ENCODE data around the gene ANKRD33B.

Gene ANKRD33B

GRCh38 chr5:10642367-10642766 is 78.5 kb downstream of the ANKRD33B start:
- no peaks in the 10 kb centered on the region for H3K27me3 ChIP-seq (ENCODE audit: control insufficient read depth, insufficient read depth, low read length)
- no peak overlapping the region for H3K4me3 ChIP-seq (ENCODE audit: low read depth, low read length)
- H3K4me1 ChIP-seq (ENCODE audit: control insufficient read depth, insufficient read depth, low read length) = peaks cover 13% of the 10 kb centered on the region
- H3K27ac ChIP-seq (ENCODE audit: low read depth, low read length) = no peak overlapping the region
- no peaks in the 10 kb centered on the region for H3K36me3 ChIP-seq (ENCODE audit: control insufficient read depth, insufficient read depth, low read length)
- no peak overlapping the region for H3K9ac ChIP-seq (ENCODE audit: low read length)
- no peaks in the 10 kb centered on the region for H3K9me3 ChIP-seq (ENCODE audit: control insufficient read depth, insufficient read depth, low read depth, low read length)

- Histone ChIP-seq H3K27ac (ENCODE audit: low read depth, low read length) (no peak overlapping the region), H3K36me3 (ENCODE audit: control insufficient read depth, insufficient read depth, low read length) (no peaks in the 10 kb centered on the region), H3K9me3 (ENCODE audit: control insufficient read depth, insufficient read depth, low read depth, low read length) (no peaks in the 10 kb centered on the region), H3K9ac (ENCODE audit: low read length) (no peak overlapping the region), H3K4me1 (ENCODE audit: control insufficient read depth, insufficient read depth, low read length) (peaks cover 5% of the 10 kb centered on the region; the same call in 1 of the 2 replicates), H3K4me3 (ENCODE audit: low read depth, low read length) (no peak overlapping the region), H3K27me3 (ENCODE audit: control insufficient read depth, insufficient read depth, low read length) (no peaks in the 10 kb centered on the region; the same call in 1 of the 2 replicates)
These were observed 80.3 kb downstream of the ANKRD33B start for GRCh38 chr5:10644192-10644591.

DNA sequence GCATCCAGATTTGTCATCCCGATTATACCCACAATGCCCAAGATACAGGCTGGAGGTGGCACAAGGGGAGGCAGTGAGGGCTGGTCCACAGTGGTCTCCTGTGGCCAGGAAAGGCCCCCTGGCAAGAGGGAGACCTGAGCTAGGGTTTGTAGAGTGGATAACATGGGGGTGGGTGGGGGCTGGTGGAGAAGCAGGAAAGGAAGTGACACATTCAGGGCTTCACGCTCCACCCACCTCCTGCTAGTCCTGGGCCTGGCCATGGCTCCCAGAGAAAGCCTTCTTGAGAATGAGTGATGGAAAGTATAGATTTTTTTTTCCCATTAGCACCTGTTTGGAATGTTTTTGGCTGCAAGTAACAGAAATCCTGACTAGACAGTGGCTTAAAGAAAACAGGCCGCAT is 81.3 kb downstream of the ANKRD33B start:
- Histone ChIP-seq H3K9me3 (ENCODE audit: control insufficient read depth, insufficient read depth, low read depth, low read length) (no peaks in the 10 kb centered on the region), H3K27me3 (ENCODE audit: control insufficient read depth, insufficient read depth, low read length) (no peaks in the 10 kb centered on the region; the same call in 1 of the 2 replicates), H3K27ac (ENCODE audit: low read depth, low read length) (no peak overlapping the region), H3K4me3 (ENCODE audit: low read depth, low read length) (no peak overlapping the region), H3K36me3 (ENCODE audit: control insufficient read depth, insufficient read depth, low read length) (no peaks in the 10 kb centered on the region), H3K9ac (ENCODE audit: low read length) (no peak overlapping the region), H3K4me1 (ENCODE audit: control insufficient read depth, insufficient read depth, low read length) (peaks cover 5% of the 10 kb centered on the region; the same call in 1 of the 2 replicates)

DNA sequence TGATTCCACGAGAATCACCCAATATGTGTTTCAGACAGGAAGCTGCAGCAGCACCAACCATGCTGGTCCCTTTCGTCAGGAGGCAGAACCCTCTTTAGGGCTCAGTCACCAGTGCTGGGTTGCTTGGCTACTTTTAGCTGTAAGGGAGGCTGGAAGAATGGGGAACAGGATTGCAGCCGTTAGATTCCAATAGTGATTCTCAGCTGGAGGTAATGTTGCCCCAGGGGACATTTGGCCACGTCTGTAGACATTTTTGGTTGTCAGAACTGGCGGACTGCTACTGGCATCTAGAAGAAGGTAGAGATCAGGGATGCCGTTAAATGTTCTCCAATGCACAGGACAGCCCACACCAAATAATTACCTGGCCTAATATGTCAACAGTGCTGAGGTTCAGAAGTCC is 81.8 kb downstream of the ANKRD33B start:
- Histone ChIP-seq H3K4me1 (ENCODE audit: control insufficient read depth, insufficient read depth, low read length) (peaks cover 5% of the 10 kb centered on the region; the same call in 1 of the 2 replicates), H3K36me3 (ENCODE audit: control insufficient read depth, insufficient read depth, low read length) (no peaks in the 10 kb centered on the region), H3K9me3 (ENCODE audit: control insufficient read depth, insufficient read depth, low read depth, low read length) (no peaks in the 10 kb centered on the region), H3K27me3 (ENCODE audit: control insufficient read depth, insufficient read depth, low read length) (no peaks in the 10 kb centered on the region; the same call in 1 of the 2 replicates), H3K27ac (ENCODE audit: low read depth, low read length) (no peak overlapping the region), H3K4me3 (ENCODE audit: low read depth, low read length) (no peak overlapping the region), H3K9ac (ENCODE audit: low read length) (no peak overlapping the region)

DNA sequence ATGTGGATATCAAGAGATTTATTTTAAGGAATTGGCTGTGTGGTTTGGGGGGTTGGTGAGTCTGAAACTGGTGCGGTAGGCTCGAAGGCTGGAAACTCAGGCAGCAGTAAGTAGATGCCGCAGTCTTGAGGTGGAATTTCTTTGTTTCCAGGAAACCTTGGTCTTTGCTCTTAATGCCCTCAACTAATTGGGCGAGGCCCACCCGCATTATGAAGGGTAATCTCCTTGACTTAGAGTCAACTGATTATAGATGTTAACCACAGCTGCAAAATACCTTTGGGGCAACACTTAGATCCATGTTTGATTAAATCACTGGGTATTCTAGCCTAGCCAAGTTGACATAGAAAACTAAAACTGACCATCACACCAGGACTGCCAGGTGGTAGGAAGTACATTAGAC is 83.8 kb downstream of the ANKRD33B start:
- H3K27me3 ChIP-seq (ENCODE audit: control insufficient read depth, insufficient read depth, low read length) = no peaks in the 10 kb centered on the region; the same call in 1 of the 2 replicates
- no peak overlapping the region for H3K4me3 ChIP-seq (ENCODE audit: low read depth, low read length)
- peaks cover 7% of the 10 kb centered on the region for H3K36me3 ChIP-seq (ENCODE audit: control insufficient read depth, insufficient read depth, low read length)

DNA sequence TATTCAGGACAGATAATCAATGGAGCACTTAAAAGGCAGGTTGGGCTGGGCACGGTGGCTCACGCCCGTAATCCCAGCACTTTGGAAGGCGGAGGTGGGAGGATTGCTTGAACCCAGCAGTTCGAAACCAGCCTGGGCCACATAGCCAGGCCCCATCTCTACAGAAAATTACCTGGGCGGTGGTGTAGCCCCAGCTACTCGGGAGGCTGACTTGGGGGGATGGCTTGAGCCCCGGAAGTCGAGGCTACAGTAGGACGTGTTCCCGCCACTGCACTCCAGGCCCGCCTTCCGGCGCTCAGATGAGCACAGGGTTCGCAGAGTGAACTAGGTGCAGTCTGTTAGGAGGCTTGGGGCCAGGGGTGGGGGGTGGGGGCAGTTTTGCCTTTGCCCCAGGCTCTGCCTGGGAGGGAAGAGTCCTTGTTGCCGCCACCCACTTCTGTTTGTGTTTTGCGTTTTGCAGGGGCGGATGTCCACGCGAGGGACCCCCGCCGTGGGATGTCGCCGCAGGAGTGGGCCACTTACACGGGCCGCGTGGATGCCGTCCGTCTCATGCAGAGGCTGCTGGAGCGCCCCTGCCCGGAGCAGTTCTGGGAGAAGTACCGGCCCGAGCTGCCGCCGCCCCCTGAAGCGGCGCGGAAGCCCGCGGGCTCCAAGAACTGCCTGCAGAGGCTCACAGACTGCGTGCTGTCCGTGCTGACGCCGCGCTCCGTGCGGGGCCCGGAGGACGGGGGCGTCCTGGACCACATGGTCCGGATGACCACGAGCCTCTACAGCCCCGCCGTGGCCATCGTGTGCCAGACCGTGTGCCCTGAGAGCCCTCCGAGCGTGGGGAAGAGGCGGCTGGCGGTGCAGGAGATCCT is 85.2 kb downstream of the ANKRD33B start:
- Histone ChIP-seq H3K9ac (ENCODE audit: low read length) (no peak overlapping the region), H3K4me3 (ENCODE audit: low read depth, low read length) (peak overlapping the region; percentile 52), H3K27me3 (ENCODE audit: control insufficient read depth, insufficient read depth, low read length) (no peaks in the 10 kb centered on the region; the same call in 1 of the 2 replicates), H3K9me3 (ENCODE audit: control insufficient read depth, insufficient read depth, low read depth, low read length) (no peaks in the 10 kb centered on the region), H3K4me1 (ENCODE audit: control insufficient read depth, insufficient read depth, low read length) (peaks cover 5% of the 10 kb centered on the region; the same call in 1 of the 2 replicates), H3K27ac (ENCODE audit: low read depth, low read length) (no peak overlapping the region), H3K36me3 (ENCODE audit: control insufficient read depth, insufficient read depth, low read length) (peaks cover 7% of the 10 kb centered on the region)

More for the DNA sequence above, 83.8 kb downstream of the ANKRD33B start:
- H3K4me1 ChIP-seq (ENCODE audit: control insufficient read depth, insufficient read depth, low read length) = peaks cover 5% of the 10 kb centered on the region; the same call in 1 of the 2 replicates
- no peaks in the 10 kb centered on the region for H3K9me3 ChIP-seq (ENCODE audit: control insufficient read depth, insufficient read depth, low read depth, low read length)
- no peak overlapping the region for H3K27ac ChIP-seq (ENCODE audit: low read depth, low read length)
- H3K9ac ChIP-seq (ENCODE audit: low read length) = no peak overlapping the region

DNA sequence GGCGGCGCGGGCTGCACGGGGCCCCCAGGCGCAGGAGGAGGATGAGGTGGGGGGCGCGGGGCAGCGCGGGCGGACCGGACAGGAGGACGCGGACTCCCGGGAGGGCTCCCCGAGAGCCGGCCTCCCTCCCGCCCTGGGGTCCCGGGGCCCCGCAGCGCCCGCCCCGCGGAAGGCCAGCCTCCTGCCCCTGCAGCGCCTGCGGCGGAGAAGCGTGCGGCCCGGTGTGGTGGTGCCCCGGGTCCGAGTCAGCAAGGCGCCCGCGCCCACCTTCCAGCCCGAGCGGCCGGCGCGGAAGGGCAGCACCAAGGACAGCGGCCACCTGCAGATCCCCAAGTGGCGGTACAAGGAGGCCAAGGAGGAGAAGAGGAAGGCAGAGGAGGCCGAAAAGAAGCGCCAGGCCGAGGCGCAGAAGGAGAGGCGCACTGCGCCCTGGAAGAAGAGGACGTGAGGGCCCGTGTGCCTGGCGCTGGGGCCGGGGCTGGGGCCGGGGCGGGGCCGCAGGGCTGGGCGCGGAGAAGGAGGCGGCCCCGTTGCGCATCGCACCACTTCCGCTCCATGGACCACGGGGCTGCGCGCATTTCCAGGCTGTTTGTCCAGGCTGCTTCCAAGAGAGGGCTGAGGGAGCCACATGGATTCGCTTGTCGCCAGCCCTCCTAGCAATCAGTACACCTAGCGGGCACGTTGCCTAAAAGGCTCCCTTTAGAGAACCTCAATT is 86.0 kb downstream of the ANKRD33B start:
- H3K4me3 ChIP-seq (ENCODE audit: low read depth, low read length) = peak overlapping the region; percentile 52
- no peaks in the 10 kb centered on the region for H3K9me3 ChIP-seq (ENCODE audit: control insufficient read depth, insufficient read depth, low read depth, low read length)
- H3K27me3 ChIP-seq (ENCODE audit: control insufficient read depth, insufficient read depth, low read length) = no peaks in the 10 kb centered on the region; the same call in 1 of the 2 replicates
- no peak overlapping the region for H3K9ac ChIP-seq (ENCODE audit: low read length)
- H3K36me3 ChIP-seq (ENCODE audit: control insufficient read depth, insufficient read depth, low read length) = peaks cover 10% of the 10 kb centered on the region
- H3K27ac ChIP-seq (ENCODE audit: low read depth, low read length) = no peak overlapping the region
- peaks cover 4% of the 10 kb centered on the region; the same call in 1 of the 2 replicates for H3K4me1 ChIP-seq (ENCODE audit: control insufficient read depth, insufficient read depth, low read length)

- no peak overlapping the region for H3K27ac ChIP-seq (ENCODE audit: low read depth, low read length)
- no peaks in the 10 kb centered on the region; the same call in 1 of the 2 replicates for H3K27me3 ChIP-seq (ENCODE audit: control insufficient read depth, insufficient read depth, low read length)
- H3K4me3 ChIP-seq (ENCODE audit: low read depth, low read length) = no peak overlapping the region
- peaks cover 4% of the 10 kb centered on the region; the same call in 1 of the 2 replicates for H3K4me1 ChIP-seq (ENCODE audit: control insufficient read depth, insufficient read depth, low read length)
- no peak overlapping the region for H3K9ac ChIP-seq (ENCODE audit: low read length)
- no peaks in the 10 kb centered on the region for H3K9me3 ChIP-seq (ENCODE audit: control insufficient read depth, insufficient read depth, low read depth, low read length)
- H3K36me3 ChIP-seq (ENCODE audit: control insufficient read depth, insufficient read depth, low read length) = peaks cover 11% of the 10 kb centered on the region
These were observed 88.3 kb downstream of the ANKRD33B start for GRCh38 chr5:10652151-10652550.

DNA sequence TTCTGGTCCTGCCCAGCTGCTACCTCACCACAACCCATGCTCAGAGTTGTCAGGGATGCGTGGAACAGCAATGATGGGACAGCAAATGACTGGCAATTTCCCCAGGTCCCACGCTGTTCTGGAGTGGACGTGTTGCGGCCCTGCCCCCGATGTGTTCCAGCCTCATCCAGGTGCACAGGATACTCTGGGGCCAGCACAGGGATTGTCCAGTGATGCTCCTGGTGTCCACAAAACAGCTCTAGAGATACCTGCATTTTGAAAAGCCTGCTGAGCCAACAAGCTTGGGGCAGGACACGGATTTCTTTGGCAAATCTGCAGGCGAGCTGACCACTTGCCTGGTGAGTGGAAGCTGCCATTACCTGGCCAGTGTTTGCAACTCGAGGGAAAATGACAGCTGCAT is 88.7 kb downstream of the ANKRD33B start:
- H3K36me3 ChIP-seq (ENCODE audit: control insufficient read depth, insufficient read depth, low read length) = peaks cover 11% of the 10 kb centered on the region
- H3K4me1 ChIP-seq (ENCODE audit: control insufficient read depth, insufficient read depth, low read length) = peaks cover 4% of the 10 kb centered on the region; the same call in 1 of the 2 replicates
- H3K27me3 ChIP-seq (ENCODE audit: control insufficient read depth, insufficient read depth, low read length) = no peaks in the 10 kb centered on the region; the same call in 1 of the 2 replicates
- no peak overlapping the region for H3K9ac ChIP-seq (ENCODE audit: low read length)
- H3K4me3 ChIP-seq (ENCODE audit: low read depth, low read length) = no peak overlapping the region
- no peak overlapping the region for H3K27ac ChIP-seq (ENCODE audit: low read depth, low read length)
- no peaks in the 10 kb centered on the region for H3K9me3 ChIP-seq (ENCODE audit: control insufficient read depth, insufficient read depth, low read depth, low read length)

DNA sequence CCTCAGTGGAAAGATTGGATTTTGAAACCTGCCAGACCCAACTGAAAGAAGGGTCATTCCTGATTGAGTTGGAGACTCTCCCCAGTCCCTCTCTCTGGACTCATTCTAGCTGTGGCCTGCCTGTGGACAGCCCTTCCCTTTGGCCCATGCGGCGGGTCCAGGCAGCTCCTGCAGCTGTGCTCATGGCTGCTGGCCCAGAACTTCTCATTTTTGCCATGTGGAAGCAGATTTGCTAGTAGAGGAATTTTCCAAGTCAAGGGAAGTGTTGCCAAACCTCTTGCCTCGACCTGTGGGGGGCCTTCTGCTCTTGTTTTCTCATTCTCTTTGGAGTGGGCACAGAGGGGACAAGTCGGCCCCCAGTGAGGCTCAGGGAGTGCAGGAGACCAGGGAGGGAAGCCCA is 89.2 kb downstream of the ANKRD33B start:
- H3K4me1 ChIP-seq (ENCODE audit: control insufficient read depth, insufficient read depth, low read length) = peaks cover 4% of the 10 kb centered on the region; the same call in 1 of the 2 replicates
- H3K9me3 ChIP-seq (ENCODE audit: control insufficient read depth, insufficient read depth, low read depth, low read length) = no peaks in the 10 kb centered on the region

More for the DNA sequence above, 89.2 kb downstream of the ANKRD33B start:
- H3K36me3 ChIP-seq (ENCODE audit: control insufficient read depth, insufficient read depth, low read length) = peaks cover 11% of the 10 kb centered on the region
- H3K27ac ChIP-seq (ENCODE audit: low read depth, low read length) = no peak overlapping the region
- no peaks in the 10 kb centered on the region; the same call in 1 of the 2 replicates for H3K27me3 ChIP-seq (ENCODE audit: control insufficient read depth, insufficient read depth, low read length)
- H3K4me3 ChIP-seq (ENCODE audit: low read depth, low read length) = no peak overlapping the region
- H3K9ac ChIP-seq (ENCODE audit: low read length) = no peak overlapping the region
